Sigmoid colon (tissue), 4 donors: ENCODE results near the gene SLC36A1.

Source experiments
- CTCF ChIP-seq, 4 experiments: fragments of 450-650 bp in 3 of 4; fragments of 200-600 bp in 1 of 4; IDR thresholded peaks; one replicate each; pipeline ENCODE4 v1.5.1; 2016 to 2019; ENCODE audit warnings: antibody characterized with exemption in 4 of 4, mild to moderate bottlenecking in 3 of 4, moderate library complexity in 2 of 4
- POLR2A ChIP-seq, 2 donors: fragments of 450-650 bp; IDR thresholded peaks; one replicate each; pipeline ENCODE4 v1.6.1; 2016; ENCODE audit warnings: antibody characterized with exemption in 2 of 2, mild to moderate bottlenecking in 2 of 2, moderate library complexity in 2 of 2
- POLR2AphosphoS5 ChIP-seq, 4 donors: sonication (generic); formaldehyde crosslinking; IDR thresholded peaks; one replicate each; pipeline ENCODE4 v1.6.1; 2017; ENCODE audit warnings: antibody characterized with exemption in 4 of 4

GRCh38 chr5:151469386-151469785 lies 22.0 kb downstream of the SLC36A1 start:
- TF ChIP-seq POLR2A (IDR thresholded peaks at IDR 0.05) (no peak), CTCF (IDR thresholded peaks at IDR 0.05) (no peak), POLR2AphosphoS5 (IDR thresholded peaks at IDR 0.05) (no peak)
